22Rv1 (cell line): ENCODE data around the gene TRAF3IP3.

ENCODE experiments used
- H3K27ac ChIP-seq: fragments of 450-650 bp; 2 replicates; pipeline ENCODE4 v1.5.1; 2017
- ZFX ChIP-seq: fragments of 450-650 bp; IDR thresholded peaks from 2 replicates; pipeline ENCODE4 v1.6.1; 2017; ENCODE audit warnings: antibody characterized with exemption, borderline replicate concordance
- TF ChIP-seq, protein P1 (sequence below): fragments of 450-650 bp; IDR thresholded peaks from 2 replicates; pipeline ENCODE4 v1.5.1; 2017; ENCODE audit warnings: mild to moderate bottlenecking

Gene TRAF3IP3

DNA sequence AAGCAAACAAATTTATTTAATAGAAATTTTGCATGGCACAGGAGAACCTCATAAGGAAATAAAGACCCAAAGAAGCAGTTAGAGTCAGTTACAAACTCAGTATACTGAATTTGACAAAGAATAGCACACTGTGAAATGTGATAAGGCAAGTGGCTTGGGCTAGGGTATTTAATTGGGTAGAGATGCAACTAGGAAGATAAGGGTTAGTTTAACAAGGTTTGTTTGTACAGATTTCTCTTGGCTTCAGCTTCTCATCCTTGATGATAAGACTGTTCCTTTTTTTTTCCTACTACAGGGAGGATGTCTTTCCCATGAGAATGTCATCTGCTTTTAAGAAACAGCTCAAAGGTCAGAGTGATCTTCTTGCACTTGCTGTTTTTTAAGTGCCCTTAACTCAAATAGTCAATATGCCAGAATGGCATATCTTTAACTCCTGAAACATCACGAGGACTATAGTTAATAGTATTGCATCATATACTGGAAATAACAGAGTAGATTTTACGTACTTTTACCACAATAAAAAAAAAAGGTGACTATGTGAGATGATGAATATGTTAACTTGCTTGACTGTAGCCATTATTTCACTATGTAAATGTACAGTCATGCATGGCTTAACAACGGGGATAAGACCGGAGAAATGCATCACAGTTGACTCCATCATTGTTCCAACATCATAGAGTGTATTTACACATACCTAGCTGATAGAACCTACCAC is 9.2 kb upstream of the TRAF3IP3 start:
- TF ChIP-seq, protein P1, sequence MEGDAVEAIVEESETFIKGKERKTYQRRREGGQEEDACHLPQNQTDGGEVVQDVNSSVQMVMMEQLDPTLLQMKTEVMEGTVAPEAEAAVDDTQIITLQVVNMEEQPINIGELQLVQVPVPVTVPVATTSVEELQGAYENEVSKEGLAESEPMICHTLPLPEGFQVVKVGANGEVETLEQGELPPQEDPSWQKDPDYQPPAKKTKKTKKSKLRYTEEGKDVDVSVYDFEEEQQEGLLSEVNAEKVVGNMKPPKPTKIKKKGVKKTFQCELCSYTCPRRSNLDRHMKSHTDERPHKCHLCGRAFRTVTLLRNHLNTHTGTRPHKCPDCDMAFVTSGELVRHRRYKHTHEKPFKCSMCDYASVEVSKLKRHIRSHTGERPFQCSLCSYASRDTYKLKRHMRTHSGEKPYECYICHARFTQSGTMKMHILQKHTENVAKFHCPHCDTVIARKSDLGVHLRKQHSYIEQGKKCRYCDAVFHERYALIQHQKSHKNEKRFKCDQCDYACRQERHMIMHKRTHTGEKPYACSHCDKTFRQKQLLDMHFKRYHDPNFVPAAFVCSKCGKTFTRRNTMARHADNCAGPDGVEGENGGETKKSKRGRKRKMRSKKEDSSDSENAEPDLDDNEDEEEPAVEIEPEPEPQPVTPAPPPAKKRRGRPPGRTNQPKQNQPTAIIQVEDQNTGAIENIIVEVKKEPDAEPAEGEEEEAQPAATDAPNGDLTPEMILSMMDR = no peak
- no peak for TF ChIP-seq ZFX

DNA sequence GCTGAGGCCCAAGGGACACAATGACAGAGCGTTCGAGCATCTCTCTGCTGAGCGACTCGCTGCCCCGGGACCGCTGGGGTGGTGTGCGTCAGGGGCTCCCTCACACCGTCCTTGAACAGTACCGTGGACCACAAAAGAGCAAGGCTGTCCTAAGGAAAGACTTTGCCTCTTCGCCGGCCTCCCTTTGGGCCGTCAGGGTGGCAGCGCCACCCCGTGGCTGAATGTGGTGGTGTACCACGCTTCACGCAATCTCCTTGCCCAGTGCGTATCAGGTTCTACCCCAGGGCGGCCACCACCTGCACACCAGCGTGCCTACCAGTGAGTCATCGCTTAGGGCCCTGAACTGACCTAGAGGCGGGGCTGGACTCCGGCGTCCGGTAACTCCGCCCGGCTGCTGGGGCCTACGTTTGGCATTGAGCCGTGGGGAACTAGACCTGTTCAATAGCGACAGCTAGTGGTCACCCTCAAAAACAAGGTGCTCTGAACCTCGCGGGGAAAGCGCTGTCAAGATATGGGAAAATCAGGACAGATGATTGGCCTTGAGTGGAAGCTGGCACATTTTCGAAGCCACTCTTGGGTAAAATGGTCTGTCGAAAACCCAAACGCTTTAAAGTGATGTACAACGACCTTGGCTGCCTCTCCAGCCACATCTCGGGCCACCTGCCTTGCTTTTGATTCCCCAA is 8.1 kb upstream of the TRAF3IP3 start:
- TF ChIP-seq ZFX = no peak
- TF ChIP-seq, protein P1 = peak; percentile 99
- H3K27ac ChIP-seq = peak overlapping the region; percentile 9; the same call in 1 of the 2 replicates

More for the DNA sequence above, 9.2 kb upstream of the TRAF3IP3 start:
- H3K27ac ChIP-seq = no peak overlapping the region

DNA sequence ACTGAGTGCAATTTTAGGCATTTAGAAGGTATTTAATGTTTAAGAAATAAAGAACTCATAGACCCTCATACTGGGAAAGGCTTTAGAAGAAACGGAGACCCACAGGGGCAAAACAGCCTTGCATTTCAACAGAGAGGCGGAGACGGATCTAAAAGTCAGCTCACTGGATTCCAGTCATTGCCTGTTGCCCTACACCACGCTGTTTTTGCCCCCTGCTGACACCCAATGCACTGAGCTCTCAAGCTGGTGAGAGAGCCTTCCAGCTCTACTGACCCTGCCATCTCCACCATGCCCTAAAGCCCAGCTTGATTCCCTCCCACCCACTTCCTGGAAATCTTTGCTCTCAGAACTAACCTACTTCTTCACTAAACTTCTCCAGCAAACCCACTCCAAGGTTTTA is 7.2 kb upstream of the TRAF3IP3 start:
- TF ChIP-seq, protein P1 = no peak
- TF ChIP-seq ZFX = no peak
- H3K27ac ChIP-seq = peak overlapping the region; percentile 9; the same call in 1 of the 2 replicates

DNA sequence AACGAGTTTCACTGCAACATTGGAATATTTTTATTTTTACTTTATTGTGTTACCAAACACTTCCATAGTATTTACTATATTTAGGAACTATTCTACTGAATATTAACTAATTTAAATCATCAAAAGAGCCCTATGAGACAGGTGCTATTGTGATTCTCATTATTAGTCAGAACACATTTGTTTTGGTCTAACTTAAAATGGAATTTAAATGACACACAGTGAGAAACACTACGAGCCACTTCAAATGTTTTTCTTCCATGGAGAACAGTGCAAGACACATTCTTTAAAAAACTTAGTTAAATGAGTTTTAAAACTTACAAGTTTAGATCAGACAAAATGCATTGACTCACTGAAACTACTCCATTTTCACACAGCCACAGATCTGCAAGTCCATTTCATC is 6.6 kb upstream of the TRAF3IP3 start:
- no peak for TF ChIP-seq ZFX
- TF ChIP-seq, protein P1 = no peak
- no peak overlapping the region for H3K27ac ChIP-seq

DNA sequence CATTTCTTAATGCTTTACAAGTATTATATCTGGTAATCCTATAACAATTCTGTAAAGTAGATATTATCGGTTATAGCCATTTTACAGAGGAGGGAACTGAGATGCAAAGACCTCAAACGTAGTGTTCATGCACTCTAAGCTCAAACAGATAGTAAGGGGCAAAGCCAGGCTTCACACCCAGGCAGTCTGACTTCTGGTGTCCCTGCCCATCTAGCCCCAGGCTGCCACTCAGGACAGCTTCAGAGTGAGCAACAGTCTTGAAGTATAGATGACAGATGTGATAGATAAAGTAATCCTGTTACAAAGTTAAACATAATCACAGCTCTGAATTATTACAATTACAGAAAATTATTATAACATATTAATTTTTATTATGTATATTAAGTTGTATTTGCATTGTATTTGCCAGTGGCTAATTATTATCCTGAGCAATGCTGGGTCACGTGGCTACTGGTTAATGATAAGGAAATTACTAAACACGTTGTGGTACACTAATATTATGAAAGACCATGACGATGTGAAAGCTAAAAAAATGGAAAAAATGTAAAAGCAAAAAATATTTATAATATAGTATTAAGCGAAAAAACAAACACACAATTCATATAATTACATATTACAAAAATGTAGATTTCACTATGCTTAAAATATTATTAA is 6.1 kb upstream of the TRAF3IP3 start:
- H3K27ac ChIP-seq = no peak overlapping the region
- TF ChIP-seq, protein P1 = no peak
- no peak for TF ChIP-seq ZFX

DNA sequence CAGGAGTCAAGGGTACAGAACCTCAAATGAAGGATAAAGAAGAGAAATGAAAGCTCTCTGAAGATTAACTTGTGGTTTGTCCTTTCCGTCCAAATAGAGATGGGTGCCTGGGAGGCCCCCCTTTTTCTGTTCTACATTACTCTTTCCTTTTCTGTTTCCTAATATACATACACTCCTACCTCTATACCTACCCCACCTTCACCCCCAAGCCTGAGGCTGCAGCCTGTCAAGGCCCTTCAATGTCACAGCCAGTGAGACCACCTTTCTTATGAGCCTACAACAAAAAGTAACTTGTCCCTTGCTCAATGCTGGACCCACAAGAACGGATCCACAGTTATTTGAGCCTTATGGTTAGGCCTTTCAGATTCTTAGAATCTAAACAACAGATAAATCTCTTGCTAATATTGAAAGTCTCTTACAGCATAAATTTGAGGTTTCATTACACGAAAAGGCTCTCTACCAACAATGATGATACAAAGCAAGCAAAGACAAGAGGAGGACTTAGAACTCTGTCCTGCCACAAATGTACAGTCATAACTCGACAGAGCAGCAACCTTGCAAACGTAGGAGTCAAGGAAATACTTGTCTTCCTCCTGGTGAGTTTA is 4.1 kb upstream of the TRAF3IP3 start:
- H3K27ac ChIP-seq = no peak overlapping the region
- TF ChIP-seq, protein P1 = no peak
- TF ChIP-seq ZFX = no peak

DNA sequence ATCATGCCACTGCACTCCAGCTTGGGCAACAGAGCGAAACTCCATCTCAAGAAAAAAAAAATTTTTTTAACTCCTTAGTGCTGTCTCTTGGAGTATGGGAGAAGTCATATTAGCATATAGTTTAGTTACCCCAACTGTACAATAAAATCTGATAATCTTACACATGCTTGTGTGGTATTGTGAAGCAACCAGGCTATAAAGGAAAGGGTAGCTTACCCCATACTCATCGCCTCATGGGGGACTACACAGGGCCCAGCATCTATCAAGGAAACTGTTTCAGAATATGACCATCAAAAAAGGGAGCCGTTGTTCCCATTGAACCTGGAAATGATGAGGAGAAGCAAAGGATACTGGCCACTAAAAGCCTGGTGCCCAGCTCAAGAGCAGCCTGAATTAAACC is 3.0 kb upstream of the TRAF3IP3 start:
- TF ChIP-seq, protein P1 = no peak
- no peak for TF ChIP-seq ZFX
- no peak overlapping the region for H3K27ac ChIP-seq
